IMR-90 (cell line): ENCODE measurements around the gene PPM1M. TPM values are rescaled to one million over a fixed set of nuclear protein-coding genes. Genes with fewer than 3 reads are reported as not detected.

Source experiments
- ATAC-seq: fragments of 200-7000 bp; cut with Tn5 transposase; 2 replicates; pipeline ENCODE4 v1.9.1; 2020; ENCODE audit warnings: low read depth, mild to moderate bottlenecking, moderate library complexity
- BruUV-seq: library from RNA; stranded (reverse); fragments of 400-500 nt; replicated peaks from 2 replicates; lab custom pipeline; 2021; lab: Mats Ljungman, UMichigan
- CTCF ChIA-PET: fragments of 300-600 bp; formaldehyde crosslinking; extraction: SDS; loops from one replicate; lab custom pipeline; 2021; ENCODE audit warnings: antibody characterized with exemption; lab: Yijun Ruan, JAX
- POLR2A ChIA-PET: fragments of 300-600 bp; sonication (Branson Sonifier 250); formaldehyde crosslinking; loops from one replicate; lab custom pipeline; 2022; ENCODE audit warnings: antibody characterized with exemption; ENCODE audit not compliant: unreplicated experiment; lab: Charles Lee
- DNase-seq: peaks from one replicate; pipeline ENCODE4 v3.0.0; 2013
- H2AFZ ChIP-seq: replicated peaks from 2 replicates; pipeline ENCODE3; 2013; ENCODE audit warnings: low read length, mild to moderate bottlenecking; ENCODE audit not compliant: poor library complexity
- H2AK5ac ChIP-seq: 2 replicates; pipeline ENCODE4 v1.6.1; 2013; ENCODE audit warnings: low read depth, low read length, inconsistent platforms
- H2AK9ac ChIP-seq: replicated peaks from 2 replicates; pipeline ENCODE3; 2013; ENCODE audit warnings: mild to moderate bottlenecking, low read depth, low read length, moderate library complexity; ENCODE audit not compliant: poor library complexity
- H2BK120ac ChIP-seq: 2 replicates; pipeline ENCODE4 v1.6.1; 2013; ENCODE audit warnings: low read depth, low read length, inconsistent platforms
- H2BK15ac ChIP-seq: 3 replicates; pipeline ENCODE4 v1.6.1; 2013; ENCODE audit warnings: low read depth, low read length, inconsistent platforms
- H2BK20ac ChIP-seq: 2 replicates; pipeline ENCODE4 v1.6.1; 2013; ENCODE audit warnings: low read depth, mild to moderate bottlenecking, inconsistent platforms, low read length, moderate library complexity
- H2BK5ac ChIP-seq: 2 replicates; pipeline ENCODE4 v1.6.1; 2013; ENCODE audit warnings: mild to moderate bottlenecking, low read depth, low read length, inconsistent platforms; ENCODE audit not compliant: poor library complexity, severe bottlenecking
- H3K14ac ChIP-seq: replicated peaks from 2 replicates; pipeline ENCODE4 v1.6.1; 2013; ENCODE audit warnings: low read depth, low read length, inconsistent platforms
- H3K18ac ChIP-seq: 2 replicates; pipeline ENCODE4 v1.6.1; 2013; ENCODE audit warnings: low read depth, low read length, control low read depth
- H3K23ac ChIP-seq: 2 replicates; pipeline ENCODE4 v1.6.1; 2013; ENCODE audit warnings: low read depth, low read length, inconsistent platforms
- H3K27ac ChIP-seq: 2 replicates; pipeline ENCODE4 v1.5.1; 2013; ENCODE audit warnings: mild to moderate bottlenecking, control low read depth, low read length; ENCODE audit not compliant: insufficient read depth
- H3K27me3 ChIP-seq: 2 replicates; pipeline ENCODE4 v1.6.1; 2013; ENCODE audit warnings: low read length; ENCODE audit not compliant: control insufficient read depth, insufficient read depth
- H3K36me3 ChIP-seq: 2 replicates; pipeline ENCODE4 v1.6.1; 2013; ENCODE audit warnings: low read length, mixed read lengths; ENCODE audit not compliant: control insufficient read depth, insufficient read depth
- H3K4ac ChIP-seq: 2 replicates; pipeline ENCODE4 v1.6.1; 2013; ENCODE audit warnings: low read depth, low read length, inconsistent platforms
- H3K4me1 ChIP-seq: 2 replicates; pipeline ENCODE4 v1.6.1; 2013; ENCODE audit warnings: low read length, mixed read lengths; ENCODE audit not compliant: control insufficient read depth, insufficient read depth
- H3K4me2 ChIP-seq: 2 replicates; pipeline ENCODE4 v1.6.1; 2013; ENCODE audit warnings: low read depth, mild to moderate bottlenecking, control low read depth, low read length, moderate library complexity
- H3K4me3 ChIP-seq: 2 replicates; pipeline ENCODE4 v1.5.1; 2013; ENCODE audit warnings: low read depth, mild to moderate bottlenecking, control low read depth, low read length, moderate library complexity; ENCODE audit not compliant: insufficient read depth
- H3K56ac ChIP-seq: 2 replicates; pipeline ENCODE4 v1.6.1; 2013; ENCODE audit warnings: low read length, inconsistent platforms; ENCODE audit not compliant: insufficient read depth; ENCODE audit errors: extremely low read depth
- H3K79me1 ChIP-seq, 2 experiments: 2 replicates each; pipeline ENCODE4 v1.6.1; 2013; ENCODE audit warnings: low read length in 2 of 2, inconsistent platforms in 1 of 2, low read depth in 1 of 2
- H3K9ac ChIP-seq: 2 replicates; pipeline ENCODE4 v1.6.1; 2013; ENCODE audit warnings: low read depth, low read length, control low read depth
- H3K9me1 ChIP-seq: 2 replicates; pipeline ENCODE4 v1.6.1; 2013; ENCODE audit warnings: low read length, inconsistent platforms; ENCODE audit not compliant: insufficient read depth
- H3K9me3 ChIP-seq: 2 replicates; pipeline ENCODE4 v1.6.1; 2013; ENCODE audit warnings: low read length; ENCODE audit not compliant: control insufficient read depth, insufficient read depth
- H4K20me1 ChIP-seq: 2 replicates; pipeline ENCODE4 v1.6.1; 2013; ENCODE audit warnings: low read length, inconsistent platforms; ENCODE audit not compliant: insufficient read depth
- H4K5ac ChIP-seq: 2 replicates; pipeline ENCODE4 v1.6.1; 2013; ENCODE audit warnings: mild to moderate bottlenecking, low read depth, low read length, control low read depth
- H4K8ac ChIP-seq, 2 experiments: 2 replicates each; pipeline ENCODE4 v1.6.1; 2013; ENCODE audit warnings: low read depth in 2 of 2, low read length in 2 of 2, control low read depth in 1 of 2, inconsistent platforms in 1 of 2
- H4K91ac ChIP-seq: 2 replicates; pipeline ENCODE4 v1.6.1; 2013; ENCODE audit warnings: low read depth, low read length, inconsistent platforms; ENCODE audit not compliant: insufficient read depth
- CHD1 ChIP-seq: IDR thresholded peaks from 2 replicates; pipeline ENCODE4 v1.6.1; 2012; ENCODE audit warnings: low read depth, low read length, improper control_type of control experiment
- FOS ChIP-seq: fragments of 150-350 bp; IDR thresholded peaks from 2 replicates; pipeline ENCODE4 v1.6.1; 2016; ENCODE audit warnings: low read depth, low read length
- MAFK ChIP-seq: IDR thresholded peaks from 2 replicates; pipeline ENCODE4 v1.6.1; 2012; ENCODE audit warnings: low read depth, low read length, improper control_type of control experiment
- MAZ ChIP-seq: IDR thresholded peaks from 2 replicates; pipeline ENCODE4 v1.6.1; 2012; ENCODE audit warnings: low read depth, mild to moderate bottlenecking, low read length, improper control_type of control experiment, moderate library complexity, borderline replicate concordance
- RAD21 ChIP-seq: IDR thresholded peaks from 2 replicates; pipeline ENCODE4 v1.6.1; 2012; ENCODE audit warnings: low read length, improper control_type of control experiment
- SMC3 ChIP-seq: fragments of 150-350 bp; IDR thresholded peaks from 2 replicates; pipeline ENCODE4 v1.6.1; 2016; ENCODE audit warnings: low read depth, mild to moderate bottlenecking, antibody characterized with exemption, low read length, moderate library complexity
- WGBS, 2 experiments: methylation state at CpG; one replicate each; pipeline versions ENCODE4 v1.1.5 to v1.1.7; 2013; ENCODE audit warnings: missing lambda C conversion rate in 2 of 2; ENCODE audit not compliant: insufficient read length in 1 of 2; ENCODE audit errors: extremely low coverage in 2 of 2; 5-methylcytosine and 5-hydroxymethylcytosine counted together
- dilution Hi-C: fragments of 300-500 bp; cut with HindIII; formaldehyde crosslinking; loops from one replicate; pipeline ENCODE4 v1.14.3; 2018; ENCODE audit warnings: low sequenced_read_pairs; ENCODE audit not compliant: unreplicated experiment
- in situ Hi-C: fragments of 300-500 bp; cut with MboI; formaldehyde crosslinking; loops from 3 replicates; pipeline ENCODE4 v1.14.3; 2019; ENCODE audit warnings: low sequenced_read_pairs, inconsistent platforms, mixed read lengths
- intact Hi-C: fragments of 100-400 bp; cut with micrococcal nuclease; formaldehyde crosslinking; loops from 2 replicates; pipeline ENCODE4 v1.10.0; 2022
- polyA plus RNA-seq, 3 experiments: library from polyadenylated mRNA; depleted of rRNA; stranded (reverse); fragments of >200 nt; gene quantifications; 2 replicates each; pipeline ENCODE4 v1.2.3, GENCODE V29; 2012; ENCODE audit warnings: low replicate concordance in 1 of 3
- total RNA-seq: library from RNA; depleted of rRNA; stranded (reverse); fragments of >200 nt; gene quantifications from 2 replicates; pipeline ENCODE4 v1.2.3, GENCODE V29; 2012
- TF ChIP-seq, protein P1 (sequence below): fragments of 150-350 bp; IDR thresholded peaks from 2 replicates; pipeline ENCODE4 v1.6.1; 2017; ENCODE audit warnings: mild to moderate bottlenecking, antibody characterized with exemption, low read length, low read depth

PPM1M gene
- total and polyA plus RNA-seq, 2 of the 4 experiments (the other 2 are of a cell fraction), result 12.2 to 18.1 TPM

DNA sequence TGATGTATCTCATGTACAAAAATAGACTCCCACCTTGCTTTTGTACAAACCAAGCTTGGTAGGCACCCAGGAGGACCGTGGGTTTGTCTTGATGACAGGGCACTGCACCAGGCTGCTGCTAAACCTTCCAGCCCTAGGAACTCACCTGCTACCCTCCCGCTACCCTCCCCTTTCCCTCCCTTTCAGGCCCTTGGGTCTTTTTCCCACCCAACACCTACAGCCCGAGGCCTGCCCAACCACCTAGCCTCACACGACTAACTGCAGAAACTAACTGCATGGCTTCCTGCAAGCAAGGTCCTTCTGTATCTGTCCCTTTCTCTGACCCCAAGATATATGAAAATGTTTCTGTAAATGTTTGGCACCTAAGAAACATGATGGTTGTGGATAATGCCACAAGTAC is 11.1 kb downstream of the PPM1M start:
- Histone ChIP-seq H2BK20ac (no peak overlapping the region), H3K79me1 (peaks cover 15 to 54% of the 10 kb centered on the region in 2 experiments), H3K14ac (no peak overlapping the region), H2BK15ac (no peak overlapping the region), H3K36me3 (peaks cover 57% of the 10 kb centered on the region), H3K4ac (no peak overlapping the region), H2AK5ac (no peak overlapping the region), H3K27me3 (no peaks in the 10 kb centered on the region), H3K9ac (no peak overlapping the region), H3K9me3 (no peaks in the 10 kb centered on the region), H3K18ac (no peak overlapping the region), H2BK120ac (no peak overlapping the region), H4K91ac (no peak overlapping the region), H4K8ac (no peak overlapping the region), H2AK9ac (no peak overlapping the region), H3K4me2 (no peak overlapping the region), H4K5ac (no peak overlapping the region), H4K20me1 (peaks cover 20% of the 10 kb centered on the region), H3K4me3 (no peak overlapping the region), H3K9me1 (no peaks in the 10 kb centered on the region), H3K23ac (no peak overlapping the region), H3K56ac (no peak overlapping the region), H2BK5ac (no peak overlapping the region), H2AFZ (no peak overlapping the region), H3K27ac (no peak overlapping the region), H3K4me1 (0 out of 2 replicates have a peak, but pooled peaks cover 2% of the 10 kb centered on the region)
- intact Hi-C loops, result no loop called here
- dilution Hi-C loops, result no loop called here
- WGBS, 2 experiments, result 90% methylated on average over 2 of the region's 4 CpGs; no CpG with 5 or more reads in 1 of the 2 experiments
- in situ Hi-C loops, result no loop called here
- BruUV-seq, result no TSS peak
- ATAC-seq (no peak), DNase-seq (no peak)
- TF ChIP-seq MAZ (no peak), MAFK (no peak), CHD1 (no peak), RAD21 (no peak), FOS (no peak), SMC3 (no peak)
- TF ChIP-seq, protein P1, sequence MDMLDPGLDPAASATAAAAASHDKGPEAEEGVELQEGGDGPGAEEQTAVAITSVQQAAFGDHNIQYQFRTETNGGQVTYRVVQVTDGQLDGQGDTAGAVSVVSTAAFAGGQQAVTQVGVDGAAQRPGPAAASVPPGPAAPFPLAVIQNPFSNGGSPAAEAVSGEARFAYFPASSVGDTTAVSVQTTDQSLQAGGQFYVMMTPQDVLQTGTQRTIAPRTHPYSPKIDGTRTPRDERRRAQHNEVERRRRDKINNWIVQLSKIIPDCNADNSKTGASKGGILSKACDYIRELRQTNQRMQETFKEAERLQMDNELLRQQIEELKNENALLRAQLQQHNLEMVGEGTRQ, result no peak
- POLR2A ChIA-PET, result interaction anchor here (0.5 kb wide), 1 partner anchor 1993 kb away, joined by 4 read pairs; no protein-coding TSS in a partner anchor
- CTCF ChIA-PET, result interaction anchor here (1.1 kb wide), 1 partner anchor 11 kb away, joined by 3 read pairs; no protein-coding TSS in a partner anchor
